Keratinocyte (primary cell): Measurements from ENCODE around the gene KCNJ13. TPM values are rescaled to one million over a fixed set of nuclear protein-coding genes. Genes with fewer than 3 reads are reported as not detected.

Experiments
- DNase-seq: peaks from one replicate; pipeline ENCODE4 v3.0.0-alpha.2; 2011; ENCODE audit warnings: low read depth, missing footprints, low spot score
- FAIRE-seq: peaks from 2 replicates; lab custom pipeline; 2011; peaks lifted over from hg19 to GRCh38; lab: Jason Lieb, UNC
- H2AFZ ChIP-seq: 2 replicates; pipeline ENCODE4 v1.6.0; 2012; ENCODE audit warnings: low read length, control low read depth, inconsistent platforms; ENCODE audit not compliant: control insufficient read depth
- H3K27ac ChIP-seq: 2 replicates; pipeline ENCODE4 v1.5.1; 2011; ENCODE audit warnings: low read length; ENCODE audit not compliant: control insufficient read depth, insufficient read depth
- H3K27me3 ChIP-seq: 3 replicates; pipeline ENCODE4 v1.6.0; 2011; ENCODE audit warnings: low read length; ENCODE audit not compliant: control insufficient read depth, insufficient read depth; ENCODE audit errors: extremely low read depth
- H3K36me3 ChIP-seq, 2 experiments: 2 replicates in 1 of 2; 3 replicates in 1 of 2; pipeline ENCODE4 v1.5.1; 2011; ENCODE audit warnings: low read length in 2 of 2, mild to moderate bottlenecking in 1 of 2; ENCODE audit not compliant: control insufficient read depth in 2 of 2, insufficient read depth in 2 of 2; ENCODE audit errors: extremely low read depth in 1 of 2
- H3K4me1 ChIP-seq: 3 replicates; pipeline ENCODE4 v1.5.1; 2011; ENCODE audit warnings: low read length; ENCODE audit not compliant: control insufficient read depth, insufficient read depth; ENCODE audit errors: extremely low read depth
- H3K4me2 ChIP-seq: 3 replicates; pipeline ENCODE4 v1.6.0; 2011; ENCODE audit warnings: low read depth, low read length; ENCODE audit not compliant: control insufficient read depth, insufficient read depth; ENCODE audit errors: extremely low read depth
- H3K4me3 ChIP-seq, 3 experiments: fragments of 200-600 bp in 1 of 3; sonication (generic) in 1 of 3; 2 replicates in 2 of 3; 3 replicates in 1 of 3; pipeline ENCODE4 v1.5.1; 2011 to 2016; ENCODE audit warnings: low read length in 3 of 3, mild to moderate bottlenecking in 3 of 3, control low read depth in 2 of 3, inconsistent platforms in 1 of 3, low read depth in 1 of 3, mixed read lengths in 1 of 3, mixed run types in 1 of 3, moderate library complexity in 1 of 3; ENCODE audit not compliant: control insufficient read depth in 2 of 3, insufficient read depth in 2 of 3; ENCODE audit errors: extremely low read depth in 1 of 3
- H3K79me2 ChIP-seq: 2 replicates; pipeline ENCODE4 v1.6.0; 2012; ENCODE audit warnings: low read length; ENCODE audit not compliant: control insufficient read depth, insufficient read depth
- H3K9ac ChIP-seq: 3 replicates; pipeline ENCODE4 v1.6.0; 2011; ENCODE audit warnings: low read length; ENCODE audit not compliant: control insufficient read depth, insufficient read depth; ENCODE audit errors: extremely low read depth
- H3K9me1 ChIP-seq: 3 replicates; pipeline ENCODE4 v1.6.0; 2011; ENCODE audit warnings: low read length; ENCODE audit not compliant: control insufficient read depth, insufficient read depth; ENCODE audit errors: extremely low read depth
- H3K9me3 ChIP-seq: 2 replicates; pipeline ENCODE4 v1.5.1; 2012; ENCODE audit warnings: low read depth, low read length; ENCODE audit not compliant: control insufficient read depth
- H4K20me1 ChIP-seq: 3 replicates; pipeline ENCODE4 v1.6.0; 2011; ENCODE audit warnings: low read length; ENCODE audit not compliant: control insufficient read depth, insufficient read depth; ENCODE audit errors: extremely low read depth
- CTCF ChIP-seq, 3 experiments: IDR thresholded peaks in 1 of 3; conservative IDR thresholded peaks in 1 of 3; optimal IDR thresholded peaks in 1 of 3; 2 replicates in 2 of 3; 3 replicates in 1 of 3; pipeline versions ENCODE3 to v1.5.1; 2011; ENCODE audit warnings: low read length in 3 of 3, mild to moderate bottlenecking in 3 of 3, moderate library complexity in 2 of 3, control low read depth in 1 of 3, inconsistent platforms in 1 of 3; ENCODE audit not compliant: insufficient read depth in 2 of 3; ENCODE audit errors: extremely low read depth in 1 of 3
- EZH2 ChIP-seq: IDR thresholded peaks from one replicate; pipeline ENCODE4 v1.6.1; 2012; ENCODE audit warnings: inconsistent platforms, mild to moderate bottlenecking, low read length, moderate library complexity
- dilution Hi-C: fragments of 300-500 bp; cut with MboI; formaldehyde crosslinking; loops from one replicate; pipeline ENCODE4 v1.7.0; 2020; ENCODE audit warnings: low sequenced_read_pairs; ENCODE audit not compliant: extremely low pct_ligation_motif_present
- polyA plus RNA-seq, 5 experiments: library from polyadenylated mRNA; depleted of rRNA in 3 of 5; stranded (reverse) in 3 of 5; stranded (forward) in 1 of 5; unstranded in 1 of 5; fragments of >200 nt; gene quantifications; 1 replicate in 1 of 5; 2 replicates in 3 of 5; 3 replicates in 1 of 5; pipeline versions ENCODE4 v1.2.1 to v1.2.3, GENCODE V29; 2011 to 2012; ENCODE audit warnings: missing spikeins in 2 of 5, low read depth in 1 of 5, low replicate concordance in 1 of 5

KCNJ13 gene
- polyA plus RNA-seq, 1 donor (not counting 4 experiments of a cell fraction or from before 2014, with no cell fraction given) = not detected

GRCh38 chr2:232749331-232749730, 27.0 kb downstream of the KCNJ13 start:
- H3K36me3 ChIP-seq = peaks cover 13 to 15% of the 10 kb centered on the region in 2 experiments
- H3K9me1 ChIP-seq = no peaks in the 10 kb centered on the region
- H3K9ac ChIP-seq = no peak overlapping the region
- H2AFZ ChIP-seq = no peak overlapping the region
- FAIRE-seq = no peak
- H3K27me3 ChIP-seq = no peaks in the 10 kb centered on the region
- no peaks in the 10 kb centered on the region for H3K4me1 ChIP-seq
- no peak overlapping the region for H3K4me3 ChIP-seq
- H4K20me1 ChIP-seq = no peaks in the 10 kb centered on the region
- H3K27ac ChIP-seq = no peak overlapping the region
- dilution Hi-C loops = no loop called here
- no peaks in the 10 kb centered on the region for H3K9me3 ChIP-seq
- H3K79me2 ChIP-seq = no peaks in the 10 kb centered on the region
- no peak for DNase-seq
- no peak overlapping the region for H3K4me2 ChIP-seq
- TF ChIP-seq EZH2 = no peak

GRCh38 chr2:232748038-232748437, 28.3 kb downstream of the KCNJ13 start:
- no peaks in the 10 kb centered on the region for H4K20me1 ChIP-seq
- no peak overlapping the region for H2AFZ ChIP-seq
- no peaks in the 10 kb centered on the region for H3K9me3 ChIP-seq
- H3K9me1 ChIP-seq = peaks cover 2% of the 10 kb centered on the region
- no peaks in the 10 kb centered on the region for H3K79me2 ChIP-seq
- DNase-seq (no peak), FAIRE-seq (no peak)
- TF ChIP-seq CTCF (optimal IDR thresholded peaks at IDR 0.05 in 1 of 3, IDR thresholded peaks at IDR 0.05 in 1 of 3, conservative IDR thresholded peaks at IDR 0.05 in 1 of 3; ENCODE audit: extremely low read depth in 1 of 3, insufficient read depth in 2 of 3, low read length in 3 of 3) = no peak
- TF ChIP-seq EZH2 = no peak
- no peak overlapping the region for H3K4me3 ChIP-seq
- peaks cover 13 to 15% of the 10 kb centered on the region in 2 experiments for H3K36me3 ChIP-seq
- dilution Hi-C loops = no loop called here
- no peak overlapping the region for H3K4me2 ChIP-seq
- no peaks in the 10 kb centered on the region for H3K27me3 ChIP-seq
- no peaks in the 10 kb centered on the region for H3K4me1 ChIP-seq
- no peak overlapping the region for H3K27ac ChIP-seq
- H3K9ac ChIP-seq = no peak overlapping the region

- no peak overlapping the region for H2AFZ ChIP-seq
- H3K79me2 ChIP-seq = peaks cover 2% of the 10 kb centered on the region
- no peaks in the 10 kb centered on the region for H3K27me3 ChIP-seq
- peaks cover 2% of the 10 kb centered on the region for H3K9me1 ChIP-seq
- H3K4me3 ChIP-seq = no peak overlapping the region
- DNase-seq (no peak), FAIRE-seq (peak; percentile 13)
- no peaks in the 10 kb centered on the region for H4K20me1 ChIP-seq
- H3K36me3 ChIP-seq = peaks cover 9 to 12% of the 10 kb centered on the region in 2 experiments
- no peak overlapping the region for H3K27ac ChIP-seq
- dilution Hi-C loops = no loop called here
- H3K4me2 ChIP-seq = no peak overlapping the region
- no peak overlapping the region for H3K9ac ChIP-seq
- TF ChIP-seq EZH2 (no peak), CTCF (optimal IDR thresholded peaks at IDR 0.05 in 1 of 3, IDR thresholded peaks at IDR 0.05 in 1 of 3, conservative IDR thresholded peaks at IDR 0.05 in 1 of 3; ENCODE audit: extremely low read depth in 1 of 3, insufficient read depth in 2 of 3, low read length in 3 of 3) (no peak)
- no peaks in the 10 kb centered on the region for H3K4me1 ChIP-seq
- no peaks in the 10 kb centered on the region for H3K9me3 ChIP-seq
Observed at GRCh38 chr2:232744963-232745362, 31.4 kb downstream of the KCNJ13 start.
